Brain microvascular endothelial cell (primary cell): ENCODE data around the gene PTPRN2.

Experiments
- DNase-seq: peaks from one replicate; pipeline ENCODE4 v3.0.0-alpha.2; 2020
- H3K27ac ChIP-seq: fragments of 250-450 bp; sonication (Bioruptor Pico); 2 replicates; pipeline ENCODE4 v1.5.1; 2020; ENCODE audit warnings: mild to moderate bottlenecking, moderate library complexity
- H3K27me3 ChIP-seq: fragments of 250-450 bp; sonication (Bioruptor Pico); replicated peaks from 2 replicates; pipeline ENCODE4 v1.5.1; 2020; ENCODE audit warnings: mild to moderate bottlenecking
- H3K36me3 ChIP-seq: fragments of 250-450 bp; sonication (Bioruptor Pico); replicated peaks from 2 replicates; pipeline ENCODE4 v1.5.1; 2020; ENCODE audit warnings: mild to moderate bottlenecking
- H3K4me3 ChIP-seq: 2 replicates; pipeline ENCODE4 v1.5.1; 2011; ENCODE audit warnings: low read depth, mild to moderate bottlenecking, control low read depth, low read length, moderate library complexity
- CTCF ChIP-seq: IDR thresholded peaks from 2 replicates; pipeline ENCODE4 v1.5.1; 2011; ENCODE audit warnings: low read depth, mild to moderate bottlenecking, moderate library complexity, low read length, control low read depth, inconsistent platforms; ENCODE audit errors: missing control alignments
- in situ Hi-C: cut with HindIII; loops from 2 replicates; pipeline ENCODE4 v1.10.0; 2017; ENCODE audit warnings: low sequenced_read_pairs, low pct_ligation_motif_present

Gene PTPRN2

GRCh38 chr7:157825325-157825724 lies 762.3 kb downstream of the PTPRN2 start:
- H3K27me3 ChIP-seq, result no peaks in the 10 kb centered on the region
- TF ChIP-seq CTCF, result no peak
- in situ Hi-C loops, result no loop called here
- no peak for DNase-seq
- no peaks in the 10 kb centered on the region for H3K36me3 ChIP-seq
- H3K27ac ChIP-seq, result no peak overlapping the region
- H3K4me3 ChIP-seq, result no peak overlapping the region

DNA sequence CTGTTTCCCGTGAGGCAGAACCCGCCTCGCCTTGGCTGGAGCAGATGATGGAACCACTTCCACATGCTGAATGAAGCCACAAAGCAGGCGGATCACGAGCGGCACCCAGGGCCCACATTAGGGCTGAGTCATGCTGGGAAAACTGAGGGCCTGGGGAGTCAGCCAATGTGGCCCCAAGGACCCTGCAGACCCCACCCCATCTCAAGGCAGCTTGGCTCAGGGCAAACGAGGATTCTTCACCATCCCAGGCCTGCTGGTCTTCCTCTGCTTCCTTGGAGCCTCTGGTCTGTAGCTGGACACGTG lies 762.9 kb downstream of the PTPRN2 start:
- in situ Hi-C loops, result no loop called here
- H3K36me3 ChIP-seq, result no peaks in the 10 kb centered on the region
- no peak overlapping the region for H3K4me3 ChIP-seq
- H3K27me3 ChIP-seq, result no peaks in the 10 kb centered on the region
- no peak for DNase-seq
- H3K27ac ChIP-seq, result no peak overlapping the region
- no peak for TF ChIP-seq CTCF

DNA sequence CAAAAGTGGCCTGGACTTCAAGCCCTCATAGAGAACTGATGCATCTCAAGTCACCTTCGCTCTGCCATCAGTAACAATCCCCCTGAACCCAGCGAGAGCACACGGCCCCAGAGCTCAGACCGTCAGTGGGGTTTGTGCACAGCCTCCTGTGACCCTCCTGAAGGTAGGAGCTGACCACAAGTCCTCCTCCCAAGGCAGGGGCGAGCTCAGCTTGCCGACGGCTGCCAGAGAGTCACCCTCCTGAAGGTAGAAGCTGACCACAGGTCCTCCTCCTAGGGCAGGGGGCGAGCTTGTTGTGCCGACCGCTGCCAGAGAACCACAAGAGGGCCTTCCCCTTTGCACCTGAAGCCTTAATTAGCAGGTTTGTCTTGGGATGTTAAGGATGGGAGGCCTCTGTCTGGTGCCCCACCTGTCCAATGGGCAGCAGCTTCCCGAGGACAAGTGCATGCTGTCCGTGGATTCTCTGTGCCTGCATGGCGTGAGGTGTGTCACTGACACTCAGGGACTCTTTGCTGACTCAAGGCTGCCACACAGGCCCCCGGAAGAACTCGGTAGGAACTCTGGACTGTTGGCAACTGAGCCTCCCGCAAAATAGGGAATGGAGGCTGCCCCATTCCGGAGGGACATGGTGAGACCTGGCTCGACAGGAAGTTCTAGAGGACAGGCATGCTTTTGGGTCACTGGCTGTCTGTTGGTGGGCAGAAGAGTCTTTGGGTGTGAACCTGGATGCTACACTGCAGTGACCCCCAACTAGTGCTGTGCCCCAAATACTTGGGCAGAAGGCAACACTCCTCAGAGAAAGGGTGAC lies 763.4 kb downstream of the PTPRN2 start:
- no peaks in the 10 kb centered on the region for H3K27me3 ChIP-seq
- H3K36me3 ChIP-seq, result no peaks in the 10 kb centered on the region
- no peak overlapping the region for H3K4me3 ChIP-seq
- no peak for TF ChIP-seq CTCF
- DNase-seq, result no peak
- no peak overlapping the region for H3K27ac ChIP-seq
- in situ Hi-C loops, result no loop called here

- in situ Hi-C loops, result no loop called here
- Histone ChIP-seq H3K36me3 (no peaks in the 10 kb centered on the region), H3K4me3 (no peak overlapping the region), H3K27me3 (no peaks in the 10 kb centered on the region), H3K27ac (no peak overlapping the region)
- no peak for DNase-seq
- no peak for TF ChIP-seq CTCF
Measured at GRCh38 chr7:157822688-157823031, 765.0 kb downstream of the PTPRN2 start.

- no peaks in the 10 kb centered on the region for H3K27me3 ChIP-seq
- H3K36me3 ChIP-seq, result no peaks in the 10 kb centered on the region
- no peak for DNase-seq
- H3K27ac ChIP-seq, result no peak overlapping the region
- in situ Hi-C loops, result no loop called here
- no peak overlapping the region for H3K4me3 ChIP-seq
- TF ChIP-seq CTCF, result no peak
Measured at GRCh38 chr7:157821959-157822687, 765.5 kb downstream of the PTPRN2 start.
